CD1c-positive myeloid dendritic cell (primary cell): ENCODE data around the gene METAP1.
A peak's percentile ranks its signal among the peaks of the same experiment; 100 is the strongest.
"Not testable (repeated sequence)": the region's sequence is repeated elsewhere in the genome, so short reads cannot be mapped to it uniquely, and the experiment has no call there.

ENCODE experiments used
- DNase-seq: peaks from one replicate; pipeline ENCODE4 v3.0.0-alpha.2; 2016; ENCODE audit errors: extremely low spot score

Gene METAP1

DNA sequence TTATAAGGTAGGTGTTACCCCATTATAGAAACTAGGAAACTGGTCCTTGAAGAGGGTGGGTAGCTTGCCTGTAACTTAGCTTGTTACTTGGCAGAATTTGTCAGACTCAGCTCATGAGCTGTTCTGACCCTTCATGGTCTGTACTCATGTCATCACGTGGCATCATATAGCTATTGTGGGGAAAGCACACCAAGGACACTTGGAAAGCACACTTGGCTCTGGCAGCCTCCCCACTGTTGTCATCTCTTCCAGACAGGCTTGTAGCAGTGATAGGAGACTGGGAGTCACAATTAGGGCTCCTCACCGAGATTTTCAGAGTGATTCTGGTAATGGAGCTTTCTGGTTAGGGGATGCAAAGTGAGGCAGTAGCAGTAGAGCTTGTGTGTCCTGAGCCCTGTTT, 62.7 kb downstream of the METAP1 start:
- no peak for DNase-seq

DNA sequence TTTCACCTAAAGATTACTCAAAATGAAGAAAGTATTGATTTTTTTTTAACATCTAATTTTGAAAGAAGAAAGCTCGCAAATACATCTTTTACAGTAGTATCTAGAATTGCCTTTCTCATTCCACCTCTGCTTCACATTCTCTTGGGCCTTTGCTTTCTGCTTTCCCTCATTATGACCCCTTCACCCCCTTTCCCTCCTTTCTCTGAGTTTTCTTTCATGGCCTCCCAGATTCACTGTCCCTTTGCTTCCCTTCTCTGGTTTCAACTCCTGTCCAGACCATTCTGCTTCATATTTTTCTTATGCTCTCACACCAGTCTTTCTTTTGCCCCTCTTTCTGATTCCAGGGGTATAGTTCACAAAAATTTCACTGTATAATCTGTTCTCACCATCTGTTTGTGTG, 64.0 kb downstream of the METAP1 start:
- no peak for DNase-seq

DNA sequence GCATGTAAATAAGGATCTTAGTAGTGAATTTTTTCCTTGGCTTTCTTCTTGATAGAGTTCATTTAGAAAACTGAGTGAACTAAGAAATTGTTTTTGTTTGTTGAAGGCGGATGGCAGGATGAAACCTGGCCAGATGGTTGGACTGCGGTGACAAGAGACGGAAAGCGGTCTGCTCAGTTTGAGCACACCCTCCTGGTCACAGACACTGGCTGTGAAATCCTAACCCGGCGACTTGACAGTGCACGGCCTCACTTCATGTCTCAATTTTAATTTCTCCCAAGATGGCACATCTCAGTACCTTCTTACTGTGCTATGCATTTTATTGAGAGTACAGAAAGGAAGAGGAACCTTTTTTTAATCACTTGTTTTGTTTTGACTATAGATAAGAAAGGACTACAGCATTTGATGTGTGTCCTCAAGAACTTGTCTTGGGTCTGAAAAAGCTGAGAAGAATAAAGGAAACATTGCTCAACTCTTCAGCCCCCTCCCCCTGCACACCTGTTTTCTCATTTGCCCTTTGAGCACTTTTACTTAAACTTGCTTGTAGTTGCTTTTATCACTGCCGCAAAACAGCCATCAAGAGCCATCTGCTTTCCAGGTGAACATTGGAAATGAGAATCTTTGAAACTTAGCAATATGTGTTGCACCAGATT, 65.7 kb downstream of the METAP1 start:
- no peak for DNase-seq

DNA sequence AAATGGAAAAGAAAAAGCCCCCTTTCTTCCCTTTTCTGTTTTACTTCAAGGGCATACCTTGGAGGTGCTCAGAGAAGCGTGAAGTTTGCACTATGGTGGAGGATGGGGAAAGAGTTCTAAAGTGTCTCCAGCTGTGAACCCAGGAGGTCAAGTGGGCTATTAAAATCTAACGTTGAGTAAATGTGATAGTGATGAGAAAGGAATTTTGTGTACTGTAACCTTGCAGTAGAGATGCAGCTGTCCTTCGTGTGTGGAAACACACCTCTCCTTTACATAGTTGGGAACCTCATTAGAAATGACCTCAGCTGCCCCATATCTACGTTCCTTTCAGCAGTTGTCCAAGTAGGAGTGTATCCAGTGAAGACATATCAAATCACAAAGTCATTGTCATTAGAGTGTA, 66.6 kb downstream of the METAP1 start:
- DNase-seq, result no peak

DNA sequence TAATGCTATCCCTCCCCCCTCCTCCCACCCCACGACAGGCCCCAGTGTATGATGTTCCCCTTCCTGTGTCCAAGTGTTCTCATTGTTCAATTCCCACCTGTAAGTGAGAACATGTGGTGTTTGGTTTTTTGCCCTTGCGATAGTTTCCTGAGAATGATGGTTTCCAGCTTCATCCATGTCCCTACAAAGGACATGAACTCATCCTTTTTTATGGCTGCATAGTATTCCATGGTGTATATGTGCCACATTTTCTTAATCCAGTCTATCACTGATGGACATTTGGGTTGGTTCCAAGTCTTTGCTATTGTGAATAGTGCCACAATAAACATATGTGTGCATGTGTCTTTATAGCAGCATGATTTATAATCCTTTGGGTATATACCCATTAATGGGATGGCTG, 70.0 kb downstream of the METAP1 start:
- not testable (repeated sequence) for DNase-seq

DNA sequence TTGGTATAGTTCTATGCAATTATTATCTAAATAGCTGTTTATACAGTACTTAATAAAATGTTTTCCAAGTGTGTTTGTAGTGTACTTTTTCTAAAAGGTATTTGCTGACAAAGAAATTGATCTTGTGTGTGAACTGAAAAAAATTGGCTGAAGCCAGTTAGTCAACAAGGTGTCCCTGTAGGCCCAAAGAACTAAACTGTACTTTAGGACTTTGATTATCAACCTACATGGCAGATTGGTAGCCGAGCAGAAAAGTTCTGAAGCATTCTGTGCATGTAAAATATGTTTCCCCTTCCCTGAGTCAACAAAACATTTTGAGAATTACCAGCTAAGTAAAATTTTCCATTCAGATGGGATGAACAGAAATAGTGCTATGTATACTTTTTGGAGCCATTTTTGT, 72.1 kb downstream of the METAP1 start:
- DNase-seq, result no peak

DNA sequence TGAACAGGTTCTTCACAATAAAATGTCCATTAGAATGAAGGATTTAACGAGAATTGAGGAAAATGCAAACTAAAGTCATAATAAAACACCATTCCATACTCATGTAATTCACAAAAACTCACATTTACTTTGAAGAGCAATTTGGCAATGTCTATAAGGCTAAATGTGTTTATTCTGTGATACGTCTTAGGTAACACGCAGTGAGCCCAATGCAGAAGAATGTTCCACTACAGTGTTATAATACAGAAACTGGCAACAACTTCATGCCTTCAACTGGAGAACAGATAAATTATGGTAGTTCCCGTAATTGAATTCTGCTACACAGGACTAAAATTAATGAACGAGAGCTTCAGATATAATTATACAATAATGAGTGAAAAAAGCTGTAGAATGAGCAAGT, 75.6 kb downstream of the METAP1 start:
- no peak for DNase-seq

DNA sequence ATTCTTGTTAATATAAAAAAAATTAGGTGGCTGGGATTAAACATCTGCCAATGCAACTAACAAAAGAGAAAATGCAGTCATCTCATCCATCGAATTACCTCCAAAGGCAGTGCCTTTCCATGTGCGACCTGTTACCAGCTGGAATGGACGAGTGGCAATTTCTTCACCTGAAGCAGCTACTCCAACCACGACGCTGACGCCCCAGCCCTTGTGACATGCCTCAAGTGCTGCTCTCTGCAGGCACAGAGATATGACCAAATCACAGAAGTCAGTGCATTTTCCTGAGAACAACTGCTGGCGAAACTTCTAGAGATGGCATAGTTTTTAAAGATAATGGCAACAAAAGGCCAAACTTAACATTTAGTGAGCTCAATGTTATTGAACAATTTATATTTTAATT, 79.3 kb downstream of the METAP1 start:
- DNase-seq, result no peak

DNA sequence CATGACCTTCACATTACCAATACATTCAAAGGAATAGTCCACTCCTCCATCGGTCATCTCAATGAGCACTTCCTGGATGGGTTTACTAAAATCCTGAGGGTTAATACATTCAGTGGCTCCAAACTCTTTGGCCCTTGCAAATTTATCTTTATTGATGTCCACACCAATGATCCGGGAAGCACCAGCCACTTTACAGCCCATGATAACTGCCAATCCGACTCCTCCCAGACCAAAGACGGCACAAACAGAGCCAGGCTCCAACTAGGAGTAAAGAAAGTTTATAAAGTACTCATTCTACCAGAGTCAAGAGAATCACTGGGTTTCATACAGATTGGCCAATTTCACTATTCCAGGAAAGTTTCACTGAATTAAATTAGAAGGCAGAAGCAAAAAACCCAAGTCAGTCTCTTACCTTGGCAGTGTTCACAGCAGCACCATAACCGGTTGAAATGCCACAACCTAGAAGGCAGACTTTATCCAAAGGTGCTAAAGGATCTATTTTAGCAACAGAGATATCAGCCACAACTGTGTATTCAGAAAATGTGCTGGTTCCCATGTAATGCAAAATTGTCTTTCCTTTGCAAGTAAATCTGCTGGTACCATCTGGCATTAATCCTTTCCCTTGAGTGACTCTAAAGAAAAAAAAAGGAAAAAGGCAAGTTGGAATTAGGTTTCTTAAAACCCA, 80.9 kb downstream of the METAP1 start:
- no peak for DNase-seq

DNA sequence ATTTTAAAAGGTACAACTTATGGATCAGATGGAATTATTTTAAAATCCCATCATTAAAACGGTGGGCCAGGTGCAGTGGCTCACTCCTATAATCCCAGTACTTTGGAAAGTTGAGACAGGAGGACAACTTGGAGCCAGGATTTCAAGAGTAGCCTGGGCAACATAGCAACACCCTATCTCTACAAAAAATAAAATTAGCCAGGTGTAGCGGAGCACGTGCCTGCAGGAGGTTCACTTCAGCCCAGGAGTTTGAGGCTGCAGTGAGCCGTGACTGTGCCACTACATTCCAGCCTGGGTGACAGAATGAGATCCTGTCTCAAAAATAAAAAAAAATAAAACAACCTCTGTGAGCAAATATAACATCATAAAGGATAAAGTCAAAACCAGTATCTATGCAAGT, 81.7 kb downstream of the METAP1 start:
- no peak for DNase-seq

DNA sequence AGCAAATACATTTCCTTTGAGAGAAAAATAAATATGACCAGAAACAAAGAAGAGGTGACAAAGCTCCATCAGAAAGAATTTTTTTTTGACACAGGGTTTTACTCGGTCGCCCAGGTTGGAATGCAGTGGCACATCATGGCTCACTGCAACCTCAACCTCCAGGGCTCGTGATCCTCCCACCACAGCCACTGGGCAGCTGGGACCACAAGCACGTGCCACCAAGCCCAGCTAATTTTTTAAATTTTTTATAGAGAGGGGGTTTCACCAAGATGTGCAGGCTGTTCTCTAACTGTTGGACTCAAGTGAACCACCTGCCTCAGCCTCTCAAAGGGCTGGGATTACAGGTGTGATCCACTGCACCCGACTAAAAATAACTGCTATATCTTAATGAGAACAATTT, 82.8 kb downstream of the METAP1 start:
- DNase-seq, result no peak

DNA sequence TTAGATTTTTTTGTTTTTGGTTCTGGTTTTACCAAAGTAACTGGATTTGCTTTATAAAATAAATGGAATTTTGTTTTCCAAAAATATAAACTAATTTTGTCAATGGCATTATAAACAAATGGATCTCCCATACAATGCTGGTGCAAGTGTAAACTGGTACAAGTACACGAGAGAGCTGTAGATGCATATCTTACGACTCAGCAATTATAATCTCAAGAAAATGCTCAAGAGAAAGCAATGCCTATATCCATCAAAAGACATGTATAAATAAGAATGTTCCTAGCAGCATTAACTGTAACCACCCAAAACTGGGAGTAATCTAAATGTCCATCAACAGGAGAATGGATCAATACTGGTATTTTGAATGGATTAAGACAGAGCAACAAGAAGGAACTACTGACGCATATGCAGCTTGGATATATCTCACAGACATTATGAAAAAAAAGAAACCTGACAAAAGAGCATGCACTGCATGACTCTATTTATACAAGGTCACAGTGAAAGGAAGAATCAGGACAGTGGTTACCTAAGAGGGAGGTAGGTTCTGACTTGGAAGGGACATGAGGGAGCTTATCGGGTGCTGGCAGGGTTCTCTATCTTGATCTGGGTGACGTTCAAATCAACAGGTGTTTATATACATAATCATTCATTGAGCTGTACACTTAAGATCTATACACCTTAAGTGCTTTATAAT, 83.6 kb downstream of the METAP1 start:
- no peak for DNase-seq

DNA sequence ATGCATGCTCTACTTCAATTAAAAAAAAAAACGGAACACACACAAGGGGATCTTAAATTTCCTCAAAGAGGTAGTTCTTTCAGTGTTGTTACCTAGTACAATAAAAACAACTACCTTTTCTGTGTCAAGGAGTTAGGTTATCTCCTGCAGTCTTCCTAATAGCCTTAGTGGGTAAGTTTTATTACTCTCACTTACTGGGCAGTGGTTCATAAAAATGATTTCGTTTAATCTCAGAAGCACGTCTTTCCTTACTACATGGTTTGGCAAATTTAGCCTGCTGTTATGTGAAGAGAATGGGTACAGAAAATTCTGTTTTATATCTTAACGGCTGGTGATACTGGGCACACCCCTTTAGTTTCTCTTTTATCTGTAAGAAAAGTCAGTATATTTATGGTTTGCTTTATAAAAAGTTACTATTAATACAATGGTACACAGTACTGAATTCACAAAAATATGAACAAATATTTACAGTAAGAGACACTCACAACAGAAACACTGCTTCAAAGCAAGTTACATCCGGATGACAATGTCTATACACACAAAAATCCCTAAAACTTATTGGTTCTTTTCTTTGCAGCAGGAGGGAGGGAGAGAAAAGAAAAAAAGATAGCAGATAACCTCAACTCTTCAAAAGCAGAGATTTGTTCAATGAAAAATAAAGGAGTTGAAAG, 84.2 kb downstream of the METAP1 start:
- DNase-seq, result no peak

DNA sequence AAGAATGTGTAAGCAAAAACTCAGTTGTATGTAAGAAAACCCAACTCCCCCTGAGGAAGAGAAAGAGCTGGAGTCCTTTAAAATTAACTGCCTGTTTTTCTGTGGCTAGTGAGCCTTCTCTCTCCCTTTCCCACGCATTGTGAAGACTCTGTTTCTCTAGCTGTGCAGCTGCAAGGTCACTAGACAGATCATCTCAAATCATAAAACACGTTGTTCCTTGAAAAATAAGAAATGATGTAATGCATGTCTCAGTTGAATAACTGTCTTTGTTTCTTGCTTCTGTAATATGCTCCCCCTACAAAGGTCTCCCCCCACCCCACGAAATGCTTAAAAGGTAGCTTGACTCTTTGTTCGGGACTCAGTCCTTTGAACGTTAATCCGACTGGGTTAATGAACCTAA, 85.3 kb downstream of the METAP1 start:
- DNase-seq, result not testable (repeated sequence)

DNA sequence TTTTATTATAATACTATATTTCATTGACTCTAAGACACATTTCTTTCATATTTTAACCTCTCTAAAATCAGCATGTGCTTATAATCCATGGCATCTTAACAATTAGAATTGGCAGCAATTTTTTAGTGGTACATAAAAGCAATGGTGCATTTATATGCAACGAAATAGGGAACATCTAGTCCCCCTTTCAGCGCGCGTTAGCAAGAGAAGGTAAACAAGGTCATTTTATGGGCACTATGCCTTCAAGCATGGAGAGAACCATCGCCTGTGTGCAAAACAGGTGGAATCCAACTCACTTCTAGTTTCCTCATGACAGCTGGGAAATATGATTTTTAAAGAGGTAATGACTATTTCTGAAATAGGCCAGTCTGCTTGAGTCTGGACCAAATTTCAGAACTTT, 86.7 kb downstream of the METAP1 start:
- no peak for DNase-seq

DNA sequence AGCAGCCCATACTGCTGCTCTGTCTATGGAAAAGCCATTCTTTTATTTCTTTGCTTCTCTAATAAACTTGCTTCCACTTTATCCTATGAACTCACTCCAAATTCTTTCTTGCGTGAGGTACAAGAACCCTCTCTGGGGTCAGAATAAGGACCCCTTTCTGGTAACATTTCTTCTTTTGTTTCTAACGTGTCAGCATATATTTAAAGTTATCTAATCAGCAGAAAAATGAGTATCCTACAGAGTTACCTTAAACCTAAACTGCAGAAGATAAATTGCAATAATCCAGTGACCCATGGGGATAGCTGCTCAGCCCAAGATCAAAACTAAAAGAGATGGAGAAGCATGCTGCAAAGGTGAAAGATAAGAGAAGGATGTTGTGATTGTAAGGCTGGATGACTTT, 89.1 kb downstream of the METAP1 start:
- no peak for DNase-seq

DNA sequence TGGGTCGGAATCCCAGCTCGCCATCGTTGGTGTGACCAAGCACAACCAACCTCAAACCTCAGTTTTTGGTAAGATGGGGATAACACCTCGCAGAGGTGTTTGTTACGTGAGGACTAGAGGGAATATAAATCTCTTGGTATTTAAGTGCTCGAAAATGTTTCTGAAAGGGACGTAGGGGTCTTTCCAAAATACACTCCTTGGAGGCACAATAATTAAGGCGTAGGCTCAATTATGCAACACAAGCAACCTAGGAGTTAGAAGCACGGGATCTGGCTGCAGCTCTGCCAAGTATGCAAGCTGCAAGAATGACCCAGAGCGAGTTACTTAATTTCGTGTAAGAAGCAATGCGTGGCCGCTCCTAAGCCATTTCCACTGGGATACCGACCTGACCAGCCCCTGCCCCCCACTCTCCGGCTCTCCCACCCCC, 92.5 kb downstream of the METAP1 start:
- DNase-seq, result peak; percentile 48

DNA sequence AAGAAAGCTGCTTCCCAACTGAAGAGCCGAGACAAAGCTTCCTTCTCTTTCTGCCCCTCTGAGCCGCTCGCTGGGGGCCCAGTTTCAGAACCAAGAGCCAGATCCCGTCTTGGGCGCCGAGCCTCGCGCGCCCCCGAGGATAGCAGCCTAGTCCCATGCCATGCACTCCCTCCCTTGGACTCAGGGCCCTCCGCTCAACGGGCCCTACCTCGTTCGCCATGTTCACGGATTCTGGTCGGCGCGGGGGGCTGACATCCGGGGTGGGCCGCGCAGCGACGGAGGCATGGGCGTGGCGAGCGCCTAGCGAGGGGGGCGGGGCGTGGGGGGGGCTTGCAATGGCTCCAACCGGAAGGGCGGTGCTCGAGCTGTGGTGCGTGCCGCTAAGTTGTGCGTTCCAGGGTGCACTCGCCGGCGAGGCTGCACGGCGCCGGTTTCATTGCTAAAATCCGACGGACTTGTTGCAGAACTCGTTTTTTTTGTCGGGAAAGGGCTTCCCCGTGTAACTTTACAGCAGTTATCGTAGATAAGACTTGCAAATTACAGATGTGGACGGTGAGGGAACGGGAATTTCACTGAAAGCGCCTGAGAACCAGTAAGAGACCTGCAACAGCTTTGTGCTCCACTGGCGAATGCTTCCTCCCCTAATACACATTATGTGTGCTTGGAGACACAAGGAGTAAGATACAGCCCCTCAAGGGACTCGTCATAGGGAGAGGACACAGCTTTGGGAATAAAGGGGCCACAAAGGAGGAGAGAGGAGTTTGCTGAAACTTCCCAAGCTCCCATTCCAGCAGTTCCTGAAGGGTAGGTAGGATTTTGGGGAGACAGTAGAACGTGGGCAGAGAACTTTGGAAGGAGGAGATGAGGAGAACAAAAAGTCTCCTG, 93.2 kb downstream of the METAP1 start, which contains the start of gene ADH5:
Gene ADH5 (minus strand): TSS at position 308 of the 885 bp plus-strand sequence. CDS start 88 bp downstream, at position 220.
- peak; percentile 87 for DNase-seq

DNA sequence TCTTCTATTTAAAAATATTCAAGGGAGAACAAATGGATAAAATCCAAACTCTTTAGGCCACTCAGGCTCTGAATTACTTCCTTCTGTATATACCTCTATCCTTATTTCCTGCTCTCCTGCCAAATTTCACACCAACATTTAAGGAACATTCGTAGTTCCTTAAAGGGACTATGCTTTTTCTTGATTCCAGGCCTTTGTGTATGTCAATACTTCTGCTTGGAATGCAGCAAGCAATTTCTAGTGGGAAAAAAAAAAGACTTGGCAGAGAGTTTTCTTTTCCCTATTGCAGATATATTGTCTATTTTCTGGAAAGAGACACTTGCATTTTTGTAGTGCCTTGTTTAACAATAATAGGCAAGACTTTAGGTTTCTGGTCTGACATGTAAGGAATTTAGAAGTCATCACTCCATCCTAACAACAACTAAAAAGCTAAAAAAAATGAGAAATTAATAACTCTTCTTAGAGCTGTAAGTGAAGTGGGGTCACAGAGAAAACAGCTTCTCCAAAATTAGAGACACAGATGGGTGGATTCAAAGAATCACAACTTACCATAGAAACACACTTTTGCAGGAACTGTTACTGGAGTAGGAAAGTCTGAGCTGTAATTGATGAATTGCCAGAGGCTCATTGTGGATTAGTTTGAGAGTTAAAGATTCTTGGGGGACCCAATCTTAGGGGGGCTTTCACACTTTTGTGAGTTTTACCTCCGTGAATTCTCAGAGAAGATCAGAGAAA, 95.1 kb downstream of the METAP1 start:
- DNase-seq, result no peak

DNA sequence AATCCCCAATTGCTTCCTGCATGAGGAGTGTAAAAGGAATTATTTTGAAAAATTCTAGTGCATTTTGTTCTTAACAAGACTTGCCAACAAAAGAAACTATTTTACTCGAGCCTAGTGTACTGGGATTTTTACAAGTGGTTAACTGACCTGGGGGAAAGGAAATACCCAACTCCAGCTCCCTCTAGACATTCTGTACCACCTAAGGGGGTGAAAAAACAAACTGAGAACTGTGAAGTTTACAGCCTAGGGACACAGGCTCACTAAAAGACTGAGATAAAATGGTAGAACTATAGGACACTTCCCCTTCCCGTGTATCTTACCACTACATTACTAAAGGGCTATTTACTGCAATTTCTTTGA, 95.7 kb downstream of the METAP1 start:
- DNase-seq, result no peak

DNA sequence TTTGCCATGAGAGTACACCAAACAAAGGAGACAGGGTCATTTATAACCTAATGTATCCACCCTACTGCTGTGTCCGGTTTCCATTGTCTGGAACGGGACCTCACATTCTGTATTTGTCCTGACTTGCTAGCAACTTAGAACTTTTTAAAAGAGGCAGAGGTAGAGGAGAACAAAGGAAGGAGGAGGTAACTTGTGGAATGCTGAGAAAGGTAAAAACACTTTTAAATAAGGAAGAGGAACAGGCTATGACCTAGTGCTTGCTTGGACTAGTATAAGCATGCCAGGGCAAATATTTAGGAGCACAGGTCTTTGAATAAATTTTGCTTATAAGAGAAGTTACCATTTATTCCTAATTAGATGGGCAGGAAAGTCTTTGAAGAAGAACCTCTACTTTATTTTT, 96.3 kb downstream of the METAP1 start:
- DNase-seq, result not testable (repeated sequence)
